K562 (cell line): ENCODE results near the gene CARD11. TPM values are rescaled to one million over a fixed set of nuclear protein-coding genes. Genes with fewer than 3 reads are reported as not detected.

Experiments used
- BRF2 ChIP-seq: IDR thresholded peaks from 3 replicates; pipeline ENCODE4 v1.6.1; 2011; ENCODE audit warnings: borderline replicate concordance, mild to moderate bottlenecking; ENCODE audit not compliant: insufficient read length, insufficient read depth
- CREB1 ChIP-seq, 2 experiments: sonication (generic) in 1 of 2; formaldehyde crosslinking in 1 of 2; IDR thresholded peaks; 2 replicates each; pipeline versions ENCODE4 v1.6.1 to v1.8.0; 2012 to 2022; ENCODE audit warnings: inconsistent platforms in 1 of 2, mild to moderate bottlenecking in 1 of 2, missing genetic modification reagents in 1 of 2, moderate library complexity in 1 of 2
- FOXP1 ChIP-seq: sonication (generic); formaldehyde crosslinking; IDR thresholded peaks from 2 replicates; pipeline ENCODE4 v1.8.0; 2022; ENCODE audit warnings: mild to moderate bottlenecking, missing genetic modification reagents
- POLR2A ChIP-seq: fragments of 450-650 bp; conservative IDR thresholded peaks from 2 replicates; pipeline ENCODE4 v1.6.1; 2016
- SMAD4 ChIP-seq: fragments of 250-450 bp; sonication (Bioruptor Pico); conservative IDR thresholded peaks from 2 replicates; pipeline ENCODE4 v1.8.0; 2021; ENCODE audit warnings: inconsistent platforms, mild to moderate bottlenecking, moderate library complexity
- TCF7L2 ChIP-seq: fragments of 150-350 bp; IDR thresholded peaks from 2 replicates; pipeline ENCODE4 v1.6.1; 2016; ENCODE audit warnings: low read depth, mild to moderate bottlenecking, low read length, moderate library complexity
- ZNF316 ChIP-seq: fragments of 450-650 bp; IDR thresholded peaks from 2 replicates; pipeline ENCODE4 v1.6.1; 2016
- ZNF436 ChIP-seq: fragments of 250-450, 450-650 bp; sonication (Bioruptor Pico); formaldehyde crosslinking; IDR thresholded peaks from 2 replicates; pipeline ENCODE4 v1.7.0; 2020; ENCODE audit warnings: mild to moderate bottlenecking
- polyA plus RNA-seq, 8 experiments: library from polyadenylated mRNA; depleted of rRNA in 4 of 8; stranded (reverse) in 5 of 8; unstranded in 3 of 8; fragments of >200 nt; fragmentation: Nextera tagmentation in 2 of 8; fragmentation: Illumina TruSeq in 1 of 8; extraction: Ambion mirVana in 2 of 8; extraction: Trizol in 1 of 8; gene quantifications; 2 replicates each; pipeline versions ENCODE4 v1.2.1 to v1.2.3, GENCODE V29; 2011 to 2014; ENCODE audit warnings: inconsistent platforms in 1 of 8, missing spikeins in 1 of 8
- total RNA-seq, 7 experiments: library from RNA; depleted of rRNA in 6 of 7; stranded (reverse); fragments of >200 nt in 6 of 7; fragmentation: Illumina TruSeq in 2 of 7; extraction: Trizol in 2 of 7; gene quantifications; 2 replicates each; pipeline versions ENCODE4 v1.2.1 to v1.2.3, GENCODE V29; 2011 to 2021; ENCODE audit warnings: low replicate concordance in 1 of 7
- TF ChIP-seq, protein P1 (sequence below): fragments of 450-650 bp; IDR thresholded peaks from 2 replicates; pipeline ENCODE4 v1.6.1; 2016; ENCODE audit warnings: mild to moderate bottlenecking, moderate library complexity
- TF ChIP-seq, protein P2 (sequence below): sonication (generic); formaldehyde crosslinking; IDR thresholded peaks from 2 replicates; pipeline ENCODE4 v1.5.0; 2020; ENCODE audit warnings: missing genetic modification reagents
- TF ChIP-seq, protein P3 (sequence below): fragments of 450-650 bp; IDR thresholded peaks from 2 replicates; pipeline ENCODE4 v1.6.1; 2017; ENCODE audit warnings: mild to moderate bottlenecking, moderate library complexity
- TF ChIP-seq, protein P4 (sequence below): fragments of 250-450 bp; sonication (Bioruptor Pico); IDR thresholded peaks from 2 replicates; pipeline ENCODE4 v1.8.0; 2022; ENCODE audit warnings: moderate library complexity, mild to moderate bottlenecking, inconsistent platforms

Gene CARD11
- total and polyA plus RNA-seq, 9 of the 15 experiments (the other 6 are each of a cell fraction or from before 2014, with no cell fraction given) = 0.07 to 12.8 (median 5.7) TPM

GRCh38 chr7:3082831-3083230 lies 39.2 kb upstream of the CARD11 start (continued):
- TF ChIP-seq, protein P1, sequence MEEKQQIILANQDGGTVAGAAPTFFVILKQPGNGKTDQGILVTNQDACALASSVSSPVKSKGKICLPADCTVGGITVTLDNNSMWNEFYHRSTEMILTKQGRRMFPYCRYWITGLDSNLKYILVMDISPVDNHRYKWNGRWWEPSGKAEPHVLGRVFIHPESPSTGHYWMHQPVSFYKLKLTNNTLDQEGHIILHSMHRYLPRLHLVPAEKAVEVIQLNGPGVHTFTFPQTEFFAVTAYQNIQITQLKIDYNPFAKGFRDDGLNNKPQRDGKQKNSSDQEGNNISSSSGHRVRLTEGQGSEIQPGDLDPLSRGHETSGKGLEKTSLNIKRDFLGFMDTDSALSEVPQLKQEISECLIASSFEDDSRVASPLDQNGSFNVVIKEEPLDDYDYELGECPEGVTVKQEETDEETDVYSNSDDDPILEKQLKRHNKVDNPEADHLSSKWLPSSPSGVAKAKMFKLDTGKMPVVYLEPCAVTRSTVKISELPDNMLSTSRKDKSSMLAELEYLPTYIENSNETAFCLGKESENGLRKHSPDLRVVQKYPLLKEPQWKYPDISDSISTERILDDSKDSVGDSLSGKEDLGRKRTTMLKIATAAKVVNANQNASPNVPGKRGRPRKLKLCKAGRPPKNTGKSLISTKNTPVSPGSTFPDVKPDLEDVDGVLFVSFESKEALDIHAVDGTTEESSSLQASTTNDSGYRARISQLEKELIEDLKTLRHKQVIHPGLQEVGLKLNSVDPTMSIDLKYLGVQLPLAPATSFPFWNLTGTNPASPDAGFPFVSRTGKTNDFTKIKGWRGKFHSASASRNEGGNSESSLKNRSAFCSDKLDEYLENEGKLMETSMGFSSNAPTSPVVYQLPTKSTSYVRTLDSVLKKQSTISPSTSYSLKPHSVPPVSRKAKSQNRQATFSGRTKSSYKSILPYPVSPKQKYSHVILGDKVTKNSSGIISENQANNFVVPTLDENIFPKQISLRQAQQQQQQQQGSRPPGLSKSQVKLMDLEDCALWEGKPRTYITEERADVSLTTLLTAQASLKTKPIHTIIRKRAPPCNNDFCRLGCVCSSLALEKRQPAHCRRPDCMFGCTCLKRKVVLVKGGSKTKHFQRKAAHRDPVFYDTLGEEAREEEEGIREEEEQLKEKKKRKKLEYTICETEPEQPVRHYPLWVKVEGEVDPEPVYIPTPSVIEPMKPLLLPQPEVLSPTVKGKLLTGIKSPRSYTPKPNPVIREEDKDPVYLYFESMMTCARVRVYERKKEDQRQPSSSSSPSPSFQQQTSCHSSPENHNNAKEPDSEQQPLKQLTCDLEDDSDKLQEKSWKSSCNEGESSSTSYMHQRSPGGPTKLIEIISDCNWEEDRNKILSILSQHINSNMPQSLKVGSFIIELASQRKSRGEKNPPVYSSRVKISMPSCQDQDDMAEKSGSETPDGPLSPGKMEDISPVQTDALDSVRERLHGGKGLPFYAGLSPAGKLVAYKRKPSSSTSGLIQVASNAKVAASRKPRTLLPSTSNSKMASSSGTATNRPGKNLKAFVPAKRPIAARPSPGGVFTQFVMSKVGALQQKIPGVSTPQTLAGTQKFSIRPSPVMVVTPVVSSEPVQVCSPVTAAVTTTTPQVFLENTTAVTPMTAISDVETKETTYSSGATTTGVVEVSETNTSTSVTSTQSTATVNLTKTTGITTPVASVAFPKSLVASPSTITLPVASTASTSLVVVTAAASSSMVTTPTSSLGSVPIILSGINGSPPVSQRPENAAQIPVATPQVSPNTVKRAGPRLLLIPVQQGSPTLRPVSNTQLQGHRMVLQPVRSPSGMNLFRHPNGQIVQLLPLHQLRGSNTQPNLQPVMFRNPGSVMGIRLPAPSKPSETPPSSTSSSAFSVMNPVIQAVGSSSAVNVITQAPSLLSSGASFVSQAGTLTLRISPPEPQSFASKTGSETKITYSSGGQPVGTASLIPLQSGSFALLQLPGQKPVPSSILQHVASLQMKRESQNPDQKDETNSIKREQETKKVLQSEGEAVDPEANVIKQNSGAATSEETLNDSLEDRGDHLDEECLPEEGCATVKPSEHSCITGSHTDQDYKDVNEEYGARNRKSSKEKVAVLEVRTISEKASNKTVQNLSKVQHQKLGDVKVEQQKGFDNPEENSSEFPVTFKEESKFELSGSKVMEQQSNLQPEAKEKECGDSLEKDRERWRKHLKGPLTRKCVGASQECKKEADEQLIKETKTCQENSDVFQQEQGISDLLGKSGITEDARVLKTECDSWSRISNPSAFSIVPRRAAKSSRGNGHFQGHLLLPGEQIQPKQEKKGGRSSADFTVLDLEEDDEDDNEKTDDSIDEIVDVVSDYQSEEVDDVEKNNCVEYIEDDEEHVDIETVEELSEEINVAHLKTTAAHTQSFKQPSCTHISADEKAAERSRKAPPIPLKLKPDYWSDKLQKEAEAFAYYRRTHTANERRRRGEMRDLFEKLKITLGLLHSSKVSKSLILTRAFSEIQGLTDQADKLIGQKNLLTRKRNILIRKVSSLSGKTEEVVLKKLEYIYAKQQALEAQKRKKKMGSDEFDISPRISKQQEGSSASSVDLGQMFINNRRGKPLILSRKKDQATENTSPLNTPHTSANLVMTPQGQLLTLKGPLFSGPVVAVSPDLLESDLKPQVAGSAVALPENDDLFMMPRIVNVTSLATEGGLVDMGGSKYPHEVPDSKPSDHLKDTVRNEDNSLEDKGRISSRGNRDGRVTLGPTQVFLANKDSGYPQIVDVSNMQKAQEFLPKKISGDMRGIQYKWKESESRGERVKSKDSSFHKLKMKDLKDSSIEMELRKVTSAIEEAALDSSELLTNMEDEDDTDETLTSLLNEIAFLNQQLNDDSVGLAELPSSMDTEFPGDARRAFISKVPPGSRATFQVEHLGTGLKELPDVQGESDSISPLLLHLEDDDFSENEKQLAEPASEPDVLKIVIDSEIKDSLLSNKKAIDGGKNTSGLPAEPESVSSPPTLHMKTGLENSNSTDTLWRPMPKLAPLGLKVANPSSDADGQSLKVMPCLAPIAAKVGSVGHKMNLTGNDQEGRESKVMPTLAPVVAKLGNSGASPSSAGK = peak; percentile 49
- no peak for TF ChIP-seq CREB1 (IDR thresholded peaks at IDR 0.05)
- no peak for TF ChIP-seq CREB1 (CRISPR knock-in tag; IDR thresholded peaks at IDR 0.05)
- no peak for TF ChIP-seq FOXP1 (CRISPR knock-in tag)
- TF ChIP-seq ZNF316 = peak; percentile 55
- TF ChIP-seq, protein P2, sequence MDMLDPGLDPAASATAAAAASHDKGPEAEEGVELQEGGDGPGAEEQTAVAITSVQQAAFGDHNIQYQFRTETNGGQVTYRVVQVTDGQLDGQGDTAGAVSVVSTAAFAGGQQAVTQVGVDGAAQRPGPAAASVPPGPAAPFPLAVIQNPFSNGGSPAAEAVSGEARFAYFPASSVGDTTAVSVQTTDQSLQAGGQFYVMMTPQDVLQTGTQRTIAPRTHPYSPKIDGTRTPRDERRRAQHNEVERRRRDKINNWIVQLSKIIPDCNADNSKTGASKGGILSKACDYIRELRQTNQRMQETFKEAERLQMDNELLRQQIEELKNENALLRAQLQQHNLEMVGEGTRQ (CRISPR knock-in tag) = 0 out of 2 replicates have a peak, but pooled peaks have one; percentile 21
- no peak for TF ChIP-seq ZNF436
- no peak for TF ChIP-seq POLR2A
- TF ChIP-seq, protein P3, sequence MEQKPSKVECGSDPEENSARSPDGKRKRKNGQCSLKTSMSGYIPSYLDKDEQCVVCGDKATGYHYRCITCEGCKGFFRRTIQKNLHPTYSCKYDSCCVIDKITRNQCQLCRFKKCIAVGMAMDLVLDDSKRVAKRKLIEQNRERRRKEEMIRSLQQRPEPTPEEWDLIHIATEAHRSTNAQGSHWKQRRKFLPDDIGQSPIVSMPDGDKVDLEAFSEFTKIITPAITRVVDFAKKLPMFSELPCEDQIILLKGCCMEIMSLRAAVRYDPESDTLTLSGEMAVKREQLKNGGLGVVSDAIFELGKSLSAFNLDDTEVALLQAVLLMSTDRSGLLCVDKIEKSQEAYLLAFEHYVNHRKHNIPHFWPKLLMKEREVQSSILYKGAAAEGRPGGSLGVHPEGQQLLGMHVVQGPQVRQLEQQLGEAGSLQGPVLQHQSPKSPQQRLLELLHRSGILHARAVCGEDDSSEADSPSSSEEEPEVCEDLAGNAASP = no peak
- TF ChIP-seq, protein P4, sequence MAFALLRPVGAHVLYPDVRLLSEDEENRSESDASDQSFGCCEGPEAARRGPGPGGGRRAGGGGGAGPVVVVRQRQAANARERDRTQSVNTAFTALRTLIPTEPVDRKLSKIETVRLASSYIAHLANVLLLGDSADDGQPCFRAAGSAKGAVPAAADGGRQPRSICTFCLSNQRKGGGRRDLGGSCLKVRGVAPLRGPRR = no peak
- no peak for TF ChIP-seq BRF2
- TF ChIP-seq SMAD4 (CRISPR knock-in tag) = no peak
- TF ChIP-seq TCF7L2 = no peak
